Gastroesophageal sphincter (tissue), 3 donors: ENCODE measurements around the gene SIGLEC10.

Experiments
- EP300 ChIP-seq: sonication (generic); formaldehyde crosslinking; IDR thresholded peaks from one replicate; pipeline ENCODE4 v1.6.1; 2017; ENCODE audit warnings: antibody characterized with exemption, mild to moderate bottlenecking
- POLR2A ChIP-seq, 2 donors: fragments of 450-650 bp; IDR thresholded peaks; one replicate each; pipeline ENCODE4 v1.6.1; 2017; ENCODE audit warnings: antibody characterized with exemption in 2 of 2, mild to moderate bottlenecking in 2 of 2, moderate library complexity in 1 of 2
- POLR2AphosphoS5 ChIP-seq: sonication (generic); formaldehyde crosslinking; IDR thresholded peaks from one replicate; pipeline ENCODE4 v1.6.1; 2017; ENCODE audit warnings: antibody characterized with exemption
- TF ChIP-seq, protein P1 (sequence below), 4 experiments: fragments of 200-600 bp in 2 of 4; fragments of 450-650 bp in 2 of 4; sonication (generic) in 1 of 4; IDR thresholded peaks; one replicate each; pipeline ENCODE4 v1.5.1; 2017 to 2019; ENCODE audit warnings: antibody characterized with exemption in 4 of 4, mild to moderate bottlenecking in 2 of 4, moderate library complexity in 2 of 4

DNA sequence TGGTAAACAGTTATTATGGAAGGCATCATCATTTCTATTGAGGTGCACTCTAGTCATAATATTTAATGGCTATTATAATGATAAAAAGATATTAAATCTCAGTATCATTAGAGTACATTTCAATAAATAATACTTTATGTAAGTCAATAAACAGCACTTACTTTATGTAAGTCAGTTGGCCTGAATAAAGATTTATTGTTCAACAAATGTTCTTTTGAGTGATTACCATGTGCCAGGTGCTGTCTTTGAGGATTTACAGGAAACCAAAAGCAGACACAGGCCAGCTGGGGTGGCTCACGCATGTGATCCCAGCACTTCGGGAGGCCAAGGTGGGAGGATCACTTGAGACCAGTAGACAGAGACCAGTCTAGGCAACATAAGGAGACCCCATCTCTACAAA lies 40.0 kb downstream of the SIGLEC10 start:
- TF ChIP-seq, protein P1, sequence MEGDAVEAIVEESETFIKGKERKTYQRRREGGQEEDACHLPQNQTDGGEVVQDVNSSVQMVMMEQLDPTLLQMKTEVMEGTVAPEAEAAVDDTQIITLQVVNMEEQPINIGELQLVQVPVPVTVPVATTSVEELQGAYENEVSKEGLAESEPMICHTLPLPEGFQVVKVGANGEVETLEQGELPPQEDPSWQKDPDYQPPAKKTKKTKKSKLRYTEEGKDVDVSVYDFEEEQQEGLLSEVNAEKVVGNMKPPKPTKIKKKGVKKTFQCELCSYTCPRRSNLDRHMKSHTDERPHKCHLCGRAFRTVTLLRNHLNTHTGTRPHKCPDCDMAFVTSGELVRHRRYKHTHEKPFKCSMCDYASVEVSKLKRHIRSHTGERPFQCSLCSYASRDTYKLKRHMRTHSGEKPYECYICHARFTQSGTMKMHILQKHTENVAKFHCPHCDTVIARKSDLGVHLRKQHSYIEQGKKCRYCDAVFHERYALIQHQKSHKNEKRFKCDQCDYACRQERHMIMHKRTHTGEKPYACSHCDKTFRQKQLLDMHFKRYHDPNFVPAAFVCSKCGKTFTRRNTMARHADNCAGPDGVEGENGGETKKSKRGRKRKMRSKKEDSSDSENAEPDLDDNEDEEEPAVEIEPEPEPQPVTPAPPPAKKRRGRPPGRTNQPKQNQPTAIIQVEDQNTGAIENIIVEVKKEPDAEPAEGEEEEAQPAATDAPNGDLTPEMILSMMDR (IDR thresholded peaks at IDR 0.05) = no peak
- TF ChIP-seq POLR2AphosphoS5 (no peak), POLR2A (IDR thresholded peaks at IDR 0.05) (no peak), EP300 (no peak)
